ENCODE results near the gene PEPD. TPM values are rescaled to one million over a fixed set of nuclear protein-coding genes. Genes with fewer than 3 reads are reported as not detected.

The PEPD gene
- total RNA-seq, 1 donor from 2014 or later = 24.0 TPM

GRCh38 chr19:33514885-33515551 is 6.6 kb downstream of the PEPD start:
- Histone ChIP-seq H3K4me3 (ENCODE audit: low read length in 3 of 3) (no peak overlapping the region), H3K9ac (ENCODE audit: low read depth in 1 of 3, low read length in 3 of 3) (peak overlapping the region in 1 of 3 donors; percentile 8)

GRCh38 chr19:33513424-33513823 is 8.2 kb downstream of the PEPD start:
- Histone ChIP-seq H3K9ac (ENCODE audit: low read depth in 1 of 3, low read length in 3 of 3) (no peak overlapping the region), H3K4me3 (ENCODE audit: low read length in 3 of 3) (no peak overlapping the region), H3K4me1 (ENCODE audit: control insufficient read depth in 3 of 3, insufficient read depth in 3 of 3, low read length in 3 of 3) (peaks cover 2 to 13% (median 9%) of the 10 kb centered on the region in 3 donors), H3K36me3 (ENCODE audit: control insufficient read depth in 3 of 3, insufficient read depth in 3 of 3, low read length in 3 of 3) (peaks cover 6 to 14% (median 12%) of the 10 kb centered on the region in 3 donors), H3K27ac (ENCODE audit: low read depth, low read length) (no peak overlapping the region), H3K27me3 (ENCODE audit: control insufficient read depth in 3 of 3, insufficient read depth in 3 of 3, low read length in 3 of 3) (no peaks in the 10 kb centered on the region), H3K9me3 (ENCODE audit: control insufficient read depth in 3 of 3, low read length in 3 of 3) (no peaks in the 10 kb centered on the region)

More at GRCh38 chr19:33514885-33515551, 6.6 kb downstream of the PEPD start:
- Histone ChIP-seq H3K27me3 (ENCODE audit: control insufficient read depth in 3 of 3, insufficient read depth in 3 of 3, low read length in 3 of 3) (no peaks in the 10 kb centered on the region), H3K27ac (ENCODE audit: low read depth, low read length) (no peak overlapping the region), H3K9me3 (ENCODE audit: control insufficient read depth in 3 of 3, low read length in 3 of 3) (no peaks in the 10 kb centered on the region), H3K36me3 (ENCODE audit: control insufficient read depth in 3 of 3, insufficient read depth in 3 of 3, low read length in 3 of 3) (peaks cover 6 to 9% (median 7%) of the 10 kb centered on the region in 3 donors), H3K4me1 (ENCODE audit: control insufficient read depth in 3 of 3, insufficient read depth in 3 of 3, low read length in 3 of 3) (peaks cover 2 to 10% (median 3%) of the 10 kb centered on the region in 3 donors)

- no peak overlapping the region for H3K9ac ChIP-seq (ENCODE audit: low read depth in 1 of 3, low read length in 3 of 3)
These were observed 8.9 kb downstream of the PEPD start for GRCh38 chr19:33512580-33513137.

GRCh38 chr19:33512021-33512420 is 9.6 kb downstream of the PEPD start:
- H3K27me3 ChIP-seq (ENCODE audit: control insufficient read depth in 3 of 3, insufficient read depth in 3 of 3, low read length in 3 of 3) = no peaks in the 10 kb centered on the region
- no peak overlapping the region for H3K4me3 ChIP-seq (ENCODE audit: low read length in 3 of 3)
- H3K4me1 ChIP-seq (ENCODE audit: control insufficient read depth in 3 of 3, insufficient read depth in 3 of 3, low read length in 3 of 3) = peaks cover 7 to 22% (median 13%) of the 10 kb centered on the region in 3 donors
- peaks cover 6 to 14% (median 12%) of the 10 kb centered on the region in 3 donors for H3K36me3 ChIP-seq (ENCODE audit: control insufficient read depth in 3 of 3, insufficient read depth in 3 of 3, low read length in 3 of 3)
- H3K27ac ChIP-seq (ENCODE audit: low read depth, low read length) = no peak overlapping the region
- H3K9me3 ChIP-seq (ENCODE audit: control insufficient read depth in 3 of 3, low read length in 3 of 3) = no peaks in the 10 kb centered on the region
- H3K9ac ChIP-seq (ENCODE audit: low read depth in 1 of 3, low read length in 3 of 3) = no peak overlapping the region

More at GRCh38 chr19:33512580-33513137, 8.9 kb downstream of the PEPD start:
- Histone ChIP-seq H3K4me1 (ENCODE audit: control insufficient read depth in 3 of 3, insufficient read depth in 3 of 3, low read length in 3 of 3) (peaks cover 5 to 19% (median 11%) of the 10 kb centered on the region in 3 donors), H3K27ac (ENCODE audit: low read depth, low read length) (no peak overlapping the region), H3K9me3 (ENCODE audit: control insufficient read depth in 3 of 3, low read length in 3 of 3) (no peaks in the 10 kb centered on the region), H3K36me3 (ENCODE audit: control insufficient read depth in 3 of 3, insufficient read depth in 3 of 3, low read length in 3 of 3) (peaks cover 6 to 14% (median 12%) of the 10 kb centered on the region in 3 donors), H3K27me3 (ENCODE audit: control insufficient read depth in 3 of 3, insufficient read depth in 3 of 3, low read length in 3 of 3) (no peaks in the 10 kb centered on the region), H3K4me3 (ENCODE audit: low read length in 3 of 3) (no peak overlapping the region)

GRCh38 chr19:33511346-33511745 is 10.2 kb downstream of the PEPD start:
- Histone ChIP-seq H3K36me3 (ENCODE audit: control insufficient read depth in 3 of 3, insufficient read depth in 3 of 3, low read length in 3 of 3) (peaks cover 6 to 14% (median 12%) of the 10 kb centered on the region in 3 donors), H3K4me1 (ENCODE audit: control insufficient read depth in 3 of 3, insufficient read depth in 3 of 3, low read length in 3 of 3) (peaks cover 7 to 22% (median 13%) of the 10 kb centered on the region in 3 donors), H3K4me3 (ENCODE audit: low read length in 3 of 3) (no peak overlapping the region), H3K27me3 (ENCODE audit: control insufficient read depth in 3 of 3, insufficient read depth in 3 of 3, low read length in 3 of 3) (no peaks in the 10 kb centered on the region), H3K9ac (ENCODE audit: low read depth in 1 of 3, low read length in 3 of 3) (no peak overlapping the region), H3K27ac (ENCODE audit: low read depth, low read length) (no peak overlapping the region), H3K9me3 (ENCODE audit: control insufficient read depth in 3 of 3, low read length in 3 of 3) (no peaks in the 10 kb centered on the region)

- peaks cover 6 to 14% (median 12%) of the 10 kb centered on the region in 3 donors for H3K36me3 ChIP-seq (ENCODE audit: control insufficient read depth in 3 of 3, insufficient read depth in 3 of 3, low read length in 3 of 3)
- H3K27ac ChIP-seq (ENCODE audit: low read depth, low read length) = no peak overlapping the region
- no peak overlapping the region for H3K4me3 ChIP-seq (ENCODE audit: low read length in 3 of 3)
- no peaks in the 10 kb centered on the region for H3K27me3 ChIP-seq (ENCODE audit: control insufficient read depth in 3 of 3, insufficient read depth in 3 of 3, low read length in 3 of 3)
- peaks cover 6 to 22% (median 12%) of the 10 kb centered on the region in 3 donors for H3K4me1 ChIP-seq (ENCODE audit: control insufficient read depth in 3 of 3, insufficient read depth in 3 of 3, low read length in 3 of 3)
- no peak overlapping the region for H3K9ac ChIP-seq (ENCODE audit: low read depth in 1 of 3, low read length in 3 of 3)
- H3K9me3 ChIP-seq (ENCODE audit: control insufficient read depth in 3 of 3, low read length in 3 of 3) = no peaks in the 10 kb centered on the region
These were observed 11.0 kb downstream of the PEPD start for GRCh38 chr19:33510462-33511194.

GRCh38 chr19:33509774-33510173 is 11.8 kb downstream of the PEPD start:
- Histone ChIP-seq H3K9ac (ENCODE audit: low read depth in 1 of 3, low read length in 3 of 3) (no peak overlapping the region), H3K9me3 (ENCODE audit: control insufficient read depth in 3 of 3, low read length in 3 of 3) (no peaks in the 10 kb centered on the region), H3K36me3 (ENCODE audit: control insufficient read depth in 3 of 3, insufficient read depth in 3 of 3, low read length in 3 of 3) (peaks cover 6 to 18% (median 12%) of the 10 kb centered on the region in 3 donors), H3K4me3 (ENCODE audit: low read length in 3 of 3) (no peak overlapping the region), H3K27me3 (ENCODE audit: control insufficient read depth in 3 of 3, insufficient read depth in 3 of 3, low read length in 3 of 3) (no peaks in the 10 kb centered on the region), H3K27ac (ENCODE audit: low read depth, low read length) (no peak overlapping the region), H3K4me1 (ENCODE audit: control insufficient read depth in 3 of 3, insufficient read depth in 3 of 3, low read length in 3 of 3) (peaks cover 5 to 18% (median 5%) of the 10 kb centered on the region in 3 donors)

GRCh38 chr19:33508941-33509614 is 12.5 kb downstream of the PEPD start:
- peaks cover 4 to 18% (median 5%) of the 10 kb centered on the region in 3 donors for H3K4me1 ChIP-seq (ENCODE audit: control insufficient read depth in 3 of 3, insufficient read depth in 3 of 3, low read length in 3 of 3)

GRCh38 chr19:33508431-33508830 is 13.2 kb downstream of the PEPD start:
- Histone ChIP-seq H3K4me1 (ENCODE audit: control insufficient read depth in 3 of 3, insufficient read depth in 3 of 3, low read length in 3 of 3) (peaks cover 4 to 18% (median 5%) of the 10 kb centered on the region in 3 donors), H3K36me3 (ENCODE audit: control insufficient read depth in 3 of 3, insufficient read depth in 3 of 3, low read length in 3 of 3) (peaks cover 6 to 20% (median 12%) of the 10 kb centered on the region in 3 donors), H3K4me3 (ENCODE audit: low read length in 3 of 3) (no peak overlapping the region), H3K27me3 (ENCODE audit: control insufficient read depth in 3 of 3, insufficient read depth in 3 of 3, low read length in 3 of 3) (no peaks in the 10 kb centered on the region), H3K9ac (ENCODE audit: low read depth in 1 of 3, low read length in 3 of 3) (no peak overlapping the region), H3K9me3 (ENCODE audit: control insufficient read depth in 3 of 3, low read length in 3 of 3) (no peaks in the 10 kb centered on the region), H3K27ac (ENCODE audit: low read depth, low read length) (no peak overlapping the region)

More at GRCh38 chr19:33508941-33509614, 12.5 kb downstream of the PEPD start:
- Histone ChIP-seq H3K27ac (ENCODE audit: low read depth, low read length) (no peak overlapping the region), H3K27me3 (ENCODE audit: control insufficient read depth in 3 of 3, insufficient read depth in 3 of 3, low read length in 3 of 3) (no peaks in the 10 kb centered on the region), H3K9ac (ENCODE audit: low read depth in 1 of 3, low read length in 3 of 3) (no peak overlapping the region), H3K36me3 (ENCODE audit: control insufficient read depth in 3 of 3, insufficient read depth in 3 of 3, low read length in 3 of 3) (peaks cover 6 to 19% (median 12%) of the 10 kb centered on the region in 3 donors), H3K9me3 (ENCODE audit: control insufficient read depth in 3 of 3, low read length in 3 of 3) (no peaks in the 10 kb centered on the region), H3K4me3 (ENCODE audit: low read length in 3 of 3) (no peak overlapping the region)
